Neural cell (in vitro differentiated cells): Measurements from ENCODE around the gene TAF10. TPM values are rescaled to one million over a fixed set of nuclear protein-coding genes. Genes with fewer than 3 reads are reported as not detected.

ENCODE experiments used
- H2AFZ ChIP-seq: fragments of 200-600, 300-800 bp; sonication (generic), shearing (Covaris generic); 2 replicates; pipeline ENCODE4 v1.6.0; 2014; ENCODE audit warnings: low read depth, mild to moderate bottlenecking, antibody characterized with exemption, low read length, moderate library complexity
- H3F3A ChIP-seq: fragments of 200-600 bp; shearing (Covaris generic); 2 replicates; pipeline ENCODE4 v1.6.1; 2016; ENCODE audit warnings: mild to moderate bottlenecking, moderate library complexity, mixed read lengths, antibody characterized with exemption, low read length; ENCODE audit not compliant: insufficient read depth, poor library complexity, severe bottlenecking
- H3K27ac ChIP-seq: fragments of 200-600, 300-800 bp; sonication (generic), shearing (Covaris generic); 2 replicates; pipeline ENCODE4 v1.5.1; 2014; ENCODE audit warnings: mild to moderate bottlenecking, low read length, moderate library complexity
- H3K27me3 ChIP-seq: fragments of 300-800, 200-600 bp; sonication (generic), shearing (Covaris generic); 2 replicates; pipeline ENCODE4 v1.6.0; 2014; ENCODE audit warnings: mild to moderate bottlenecking, low read depth, low read length, moderate library complexity; ENCODE audit not compliant: insufficient read depth
- H3K36me3 ChIP-seq: fragments of 300-800, 200-600 bp; sonication (generic), shearing (Covaris generic); 2 replicates; pipeline ENCODE4 v1.5.1; 2014; ENCODE audit warnings: mild to moderate bottlenecking, antibody characterized with exemption, low read length, moderate library complexity; ENCODE audit not compliant: insufficient read depth
- H3K4me2 ChIP-seq: fragments of 300-800, 200-600 bp; sonication (generic), shearing (Covaris generic); 2 replicates; pipeline ENCODE4 v1.6.0; 2014; ENCODE audit warnings: mild to moderate bottlenecking, low read length
- H3K4me3 ChIP-seq: fragments of 300-800, 200-600 bp; sonication (generic), shearing (Covaris generic); 2 replicates; pipeline ENCODE4 v1.5.1; 2014; ENCODE audit warnings: mild to moderate bottlenecking, low read length, moderate library complexity
- H3K79me2 ChIP-seq: fragments of 200-600 bp; shearing (Covaris generic); replicated peaks from 2 replicates; pipeline ENCODE4 v1.6.0; 2014; ENCODE audit warnings: mild to moderate bottlenecking, low read length, moderate library complexity; ENCODE audit not compliant: insufficient read depth
- H3K9ac ChIP-seq: fragments of 300-800, 200-600 bp; sonication (generic), shearing (Covaris generic); 2 replicates; pipeline ENCODE4 v1.6.1; 2016; ENCODE audit warnings: mild to moderate bottlenecking, low read length, mixed read lengths
- H3K9me2 ChIP-seq: fragments of 200-600 bp; shearing (Covaris generic); 2 replicates; pipeline ENCODE4 v1.6.1; 2016; ENCODE audit warnings: mild to moderate bottlenecking, low read length, mixed read lengths; ENCODE audit not compliant: insufficient read depth
- H3K9me3 ChIP-seq: fragments of 200-600, 300-800 bp; sonication (generic), shearing (Covaris generic); 2 replicates; pipeline ENCODE4 v1.6.1; 2016; ENCODE audit warnings: mild to moderate bottlenecking, mixed run types, low read length, moderate library complexity, mixed read lengths
- H4K20me1 ChIP-seq: fragments of 200-600 bp; shearing (Covaris generic); 2 replicates; pipeline ENCODE4 v1.6.1; 2016; ENCODE audit warnings: mild to moderate bottlenecking, mixed run types; ENCODE audit not compliant: insufficient read depth
- CTCF ChIP-seq: fragments of 450-650 bp; IDR thresholded peaks from 2 replicates; pipeline ENCODE4 v1.5.1; 2014; ENCODE audit warnings: antibody characterized with exemption, mild to moderate bottlenecking, moderate library complexity; ENCODE audit not compliant: poor library complexity, severe bottlenecking
- EP300 ChIP-seq: fragments of 450-650 bp; conservative IDR thresholded peaks from 2 replicates; pipeline ENCODE4 v1.6.1; 2014; ENCODE audit warnings: antibody characterized with exemption, mild to moderate bottlenecking, moderate library complexity; ENCODE audit not compliant: poor library complexity, severe bottlenecking
- EZH2 ChIP-seq: fragments of 200-600, 300-800 bp; shearing (Covaris generic), sonication (generic); IDR thresholded peaks from 2 replicates; pipeline ENCODE4 v1.6.1; 2014; ENCODE audit warnings: antibody characterized with exemption, low read length, borderline replicate concordance, mild to moderate bottlenecking; ENCODE audit not compliant: insufficient read depth, poor library complexity, severe bottlenecking
- MXI1 ChIP-seq: fragments of 450-650 bp; conservative IDR thresholded peaks from 2 replicates; pipeline ENCODE4 v1.6.1; 2014; ENCODE audit warnings: antibody characterized with exemption, mild to moderate bottlenecking; ENCODE audit not compliant: poor library complexity, severe bottlenecking
- POLR2AphosphoS5 ChIP-seq: IDR thresholded peaks from 2 replicates; pipeline ENCODE4 v1.6.1; 2012
- RAD21 ChIP-seq: fragments of 450-650 bp; conservative IDR thresholded peaks from 2 replicates; pipeline ENCODE4 v1.6.1; 2014; ENCODE audit warnings: antibody characterized with exemption, mild to moderate bottlenecking, moderate library complexity
- SMC3 ChIP-seq: fragments of 450-650 bp; conservative IDR thresholded peaks from 2 replicates; pipeline ENCODE4 v1.6.1; 2014; ENCODE audit warnings: antibody characterized with exemption, mild to moderate bottlenecking, moderate library complexity; ENCODE audit not compliant: poor library complexity
- TAF1 ChIP-seq: IDR thresholded peaks from 2 replicates; pipeline ENCODE4 v1.6.1; 2012; ENCODE audit warnings: low read depth
- polyA plus RNA-seq: library from polyadenylated mRNA; depleted of rRNA; stranded (reverse); fragments of >200 nt; gene quantifications from 2 replicates; pipeline ENCODE4 v1.2.3, GENCODE V29; 2014
- TF ChIP-seq, protein P1 (sequence below): IDR thresholded peaks from 2 replicates; pipeline ENCODE4 v1.6.1; 2012; ENCODE audit warnings: borderline replicate concordance

TAF10 gene
- polyA plus RNA-seq, 1 donor from 2014 or later: 39.7 TPM

DNA sequence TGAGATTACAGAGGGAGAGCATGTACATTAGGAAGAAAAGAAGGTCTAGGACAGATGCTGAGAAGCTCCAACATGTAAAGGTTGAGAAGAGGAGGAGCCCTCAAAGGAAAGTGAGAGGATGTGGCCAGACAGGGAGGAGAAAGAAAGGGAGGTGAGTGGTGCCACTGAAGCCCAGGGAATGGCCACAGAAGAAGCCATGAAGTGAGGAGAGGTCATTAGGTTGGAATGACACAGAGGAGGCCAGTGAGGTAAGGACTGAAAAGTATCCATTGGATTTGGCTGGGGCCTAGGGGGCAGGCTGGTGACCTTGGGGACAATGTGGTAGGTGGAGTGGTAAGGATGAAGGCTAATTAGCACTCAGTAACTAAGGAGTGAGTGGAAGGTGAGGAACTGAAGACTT lies 46.6 kb upstream of the TAF10 start:
- Histone ChIP-seq H3K9me2 (no peaks in the 10 kb centered on the region), H3F3A (no peaks in the 10 kb centered on the region), H3K4me2 (no peak overlapping the region), H4K20me1 (no peaks in the 10 kb centered on the region), H3K9me3 (no peaks in the 10 kb centered on the region), H3K27ac (no peak overlapping the region), H3K4me3 (no peak overlapping the region), H3K9ac (no peak overlapping the region), H3K36me3 (no peaks in the 10 kb centered on the region), H3K27me3 (no peaks in the 10 kb centered on the region), H3K79me2 (peaks cover 27% of the 10 kb centered on the region), H2AFZ (no peak overlapping the region)
- no peak for TF ChIP-seq SMC3
- no peak for TF ChIP-seq EZH2
- TF ChIP-seq POLR2AphosphoS5: no peak
- TF ChIP-seq MXI1: no peak

GRCh38 chr11:6657346-6657745 lies 45.3 kb upstream of the TAF10 start:
- Histone ChIP-seq H4K20me1 (no peaks in the 10 kb centered on the region), H3K9me2 (no peaks in the 10 kb centered on the region), H3F3A (no peaks in the 10 kb centered on the region), H3K4me2 (peak overlapping the region; percentile 68), H2AFZ (no peak overlapping the region), H3K4me3 (peak overlapping the region; percentile 66), H3K79me2 (peaks cover 40% of the 10 kb centered on the region), H3K36me3 (no peaks in the 10 kb centered on the region), H3K27ac (no peak overlapping the region), H3K9ac (no peak overlapping the region), H3K27me3 (no peaks in the 10 kb centered on the region), H3K9me3 (no peaks in the 10 kb centered on the region)
- TF ChIP-seq EZH2 (no peak), TAF1 (no peak), SMC3 (no peak), RAD21 (no peak), EP300 (no peak), CTCF (no peak), MXI1 (no peak), POLR2AphosphoS5 (no peak)
- TF ChIP-seq, protein P1, sequence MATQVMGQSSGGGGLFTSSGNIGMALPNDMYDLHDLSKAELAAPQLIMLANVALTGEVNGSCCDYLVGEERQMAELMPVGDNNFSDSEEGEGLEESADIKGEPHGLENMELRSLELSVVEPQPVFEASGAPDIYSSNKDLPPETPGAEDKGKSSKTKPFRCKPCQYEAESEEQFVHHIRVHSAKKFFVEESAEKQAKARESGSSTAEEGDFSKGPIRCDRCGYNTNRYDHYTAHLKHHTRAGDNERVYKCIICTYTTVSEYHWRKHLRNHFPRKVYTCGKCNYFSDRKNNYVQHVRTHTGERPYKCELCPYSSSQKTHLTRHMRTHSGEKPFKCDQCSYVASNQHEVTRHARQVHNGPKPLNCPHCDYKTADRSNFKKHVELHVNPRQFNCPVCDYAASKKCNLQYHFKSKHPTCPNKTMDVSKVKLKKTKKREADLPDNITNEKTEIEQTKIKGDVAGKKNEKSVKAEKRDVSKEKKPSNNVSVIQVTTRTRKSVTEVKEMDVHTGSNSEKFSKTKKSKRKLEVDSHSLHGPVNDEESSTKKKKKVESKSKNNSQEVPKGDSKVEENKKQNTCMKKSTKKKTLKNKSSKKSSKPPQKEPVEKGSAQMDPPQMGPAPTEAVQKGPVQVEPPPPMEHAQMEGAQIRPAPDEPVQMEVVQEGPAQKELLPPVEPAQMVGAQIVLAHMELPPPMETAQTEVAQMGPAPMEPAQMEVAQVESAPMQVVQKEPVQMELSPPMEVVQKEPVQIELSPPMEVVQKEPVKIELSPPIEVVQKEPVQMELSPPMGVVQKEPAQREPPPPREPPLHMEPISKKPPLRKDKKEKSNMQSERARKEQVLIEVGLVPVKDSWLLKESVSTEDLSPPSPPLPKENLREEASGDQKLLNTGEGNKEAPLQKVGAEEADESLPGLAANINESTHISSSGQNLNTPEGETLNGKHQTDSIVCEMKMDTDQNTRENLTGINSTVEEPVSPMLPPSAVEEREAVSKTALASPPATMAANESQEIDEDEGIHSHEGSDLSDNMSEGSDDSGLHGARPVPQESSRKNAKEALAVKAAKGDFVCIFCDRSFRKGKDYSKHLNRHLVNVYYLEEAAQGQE: no peak

- TF ChIP-seq, protein P1: no peak
- TF ChIP-seq TAF1 (no peak), CTCF (no peak), EP300 (no peak), POLR2AphosphoS5 (no peak), EZH2 (no peak), MXI1 (no peak), SMC3 (no peak), RAD21 (no peak)
- Histone ChIP-seq H3F3A (no peaks in the 10 kb centered on the region), H4K20me1 (no peaks in the 10 kb centered on the region), H2AFZ (peak overlapping the region; percentile 94), H3K27ac (peak overlapping the region; percentile 91), H3K79me2 (peaks cover 44% of the 10 kb centered on the region), H3K9me3 (no peaks in the 10 kb centered on the region), H3K4me3 (peak overlapping the region; percentile 66), H3K27me3 (no peaks in the 10 kb centered on the region), H3K4me2 (peak overlapping the region; percentile 68), H3K9ac (peak overlapping the region; percentile 92), H3K36me3 (no peaks in the 10 kb centered on the region), H3K9me2 (no peaks in the 10 kb centered on the region)
These were observed 44.9 kb upstream of the TAF10 start for GRCh38 chr11:6656936-6657335.
